NCI-H2196 treated with DMSO at 0.1 percent for 48 hours (cell line): ENCODE measurements around the gene NR2F1.

Experiments used
- DNase-seq: peaks from one replicate; lab custom pipeline; 2025; ENCODE audit not compliant: unreplicated experiment; lab: John Stamatoyannopoulos, UW

NR2F1 gene

GRCh38 chr5:93577854-93578812 lies 4.9 kb upstream of the NR2F1 start:
- DNase-seq = no peak

GRCh38 chr5:93578813-93579691 lies 4.0 kb upstream of the NR2F1 start:
- no peak for DNase-seq

- DNase-seq = no peak
Observed at GRCh38 chr5:93579692-93580062, 3.3 kb upstream of the NR2F1 start.

- no peak for DNase-seq
Observed at GRCh38 chr5:93580063-93580926, 2.7 kb upstream of the NR2F1 start.

- DNase-seq = no peak
Observed at GRCh38 chr5:93580927-93581445, 2.0 kb upstream of the NR2F1 start, which contains the start of gene NR2F1-AS1. NR2F1-AS1 (minus strand) TSS chr5:93581219.

GRCh38 chr5:93582167-93582462 lies 907 bp upstream of the NR2F1 start:
- no peak for DNase-seq

GRCh38 chr5:93583439-93583767 lies 381 bp downstream of the NR2F1 start:
- DNase-seq = no peak

- no peak for DNase-seq
Observed at GRCh38 chr5:93583768-93584595, 960 bp downstream of the NR2F1 start.

- no peak for DNase-seq
Observed at GRCh38 chr5:93584596-93585040, 1.6 kb downstream of the NR2F1 start.

GRCh38 chr5:93585041-93585766 lies 2.2 kb downstream of the NR2F1 start:
- no peak for DNase-seq

- DNase-seq = no peak
Observed at GRCh38 chr5:93585767-93586385, 2.9 kb downstream of the NR2F1 start.

- no peak for DNase-seq
Observed at GRCh38 chr5:93586736-93587596, 3.9 kb downstream of the NR2F1 start.

- no peak for DNase-seq
Observed at GRCh38 chr5:93587597-93588351, 4.8 kb downstream of the NR2F1 start.

GRCh38 chr5:93588352-93589151 lies 5.5 kb downstream of the NR2F1 start:
- DNase-seq = no peak

- DNase-seq = no peak
Observed at GRCh38 chr5:93589152-93589828, 6.3 kb downstream of the NR2F1 start.

GRCh38 chr5:93589829-93590215 lies 6.8 kb downstream of the NR2F1 start:
- DNase-seq = no peak
